ENCODE data around the gene ADGRG6.

Gene ADGRG6

DNA sequence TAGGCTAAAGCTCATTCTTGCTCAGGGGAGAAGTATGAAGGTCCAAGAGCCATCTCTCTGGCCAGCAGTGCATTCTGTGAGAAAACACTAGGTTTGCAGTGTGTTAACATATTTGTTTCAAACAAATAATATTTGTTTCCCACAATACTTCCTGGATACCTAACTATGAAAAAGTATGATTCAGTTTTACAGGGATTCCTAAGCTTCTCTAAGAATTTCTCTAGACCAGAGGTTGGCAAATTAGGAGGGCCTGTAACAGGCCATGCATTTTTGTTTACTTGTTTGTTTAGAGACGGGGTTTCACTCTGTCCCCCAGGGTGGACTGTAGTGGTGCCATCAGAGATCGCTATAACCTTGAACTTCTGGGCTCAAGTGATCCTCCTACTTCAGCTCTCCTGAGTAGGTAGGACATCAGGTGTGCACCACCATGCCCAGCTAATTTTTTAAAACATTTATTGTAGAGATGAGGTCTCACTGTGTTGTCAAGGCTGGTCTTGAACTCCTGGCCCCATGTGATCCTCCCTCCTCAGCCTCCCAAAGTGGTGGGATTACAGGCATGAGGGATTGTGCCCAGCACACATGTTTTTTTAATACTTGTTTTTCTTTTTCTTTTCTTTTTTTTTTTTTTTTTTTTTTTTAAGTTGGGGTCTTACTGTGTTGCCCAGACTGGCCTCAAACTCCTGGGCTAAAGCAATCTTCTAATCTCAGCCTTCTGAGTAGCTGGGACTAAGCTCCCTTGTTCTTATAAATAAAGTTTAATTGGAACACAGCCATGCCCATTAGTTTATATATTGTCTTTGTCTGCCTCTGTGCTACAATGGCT lies 71.7 kb downstream of the ADGRG6 start:
- Histone ChIP-seq H3K9me3 (no peaks in the 10 kb centered on the region), H3K36me3 (replicated peaks) (no peaks in the 10 kb centered on the region), H3K27me3 (ENCODE audit: low read depth) (no peaks in the 10 kb centered on the region), H3K4me1 (peaks cover 11% of the 10 kb centered on the region), H3K4me3 (no peak overlapping the region)
- DNase-seq (ENCODE audit: low spot score in 2 of 2) = no peak
- in situ Hi-C loops (cut with MboI; ENCODE audit: low sequenced_read_pairs) = no loop called here

DNA sequence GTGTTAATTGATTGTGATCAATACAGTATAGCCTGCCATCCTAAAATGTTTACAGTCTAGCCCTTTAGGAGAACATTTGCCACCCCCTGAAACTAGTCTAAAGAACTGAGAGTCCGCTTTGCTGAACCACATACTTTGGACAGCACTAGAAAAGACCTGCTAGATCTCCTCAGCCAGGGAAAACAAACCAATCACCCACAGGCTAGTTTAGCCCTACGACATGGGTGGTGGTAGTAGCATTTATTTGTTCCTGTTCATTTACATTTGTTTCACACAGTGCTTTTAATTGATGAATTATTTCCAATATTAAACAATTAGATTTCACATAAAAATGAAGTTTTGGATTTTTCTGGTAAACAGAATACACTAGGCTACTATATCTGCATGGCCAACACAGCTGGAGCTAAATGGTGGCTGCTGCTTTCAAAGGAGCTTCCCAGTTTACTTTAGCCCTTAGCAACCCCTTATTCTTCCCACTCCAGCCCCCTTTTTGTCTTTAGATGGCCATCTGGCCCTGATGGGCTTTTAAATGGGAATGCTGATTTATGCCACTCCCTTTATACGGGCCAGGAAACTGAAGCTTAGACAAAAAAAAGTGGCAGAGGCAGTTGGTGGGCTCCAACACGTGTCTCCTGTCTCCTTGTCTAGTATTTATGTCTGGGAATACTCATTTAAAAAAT lies 72.4 kb downstream of the ADGRG6 start:
- H3K4me3 ChIP-seq = no peak overlapping the region
- in situ Hi-C loops (cut with MboI; ENCODE audit: low sequenced_read_pairs) = no loop called here
- no peaks in the 10 kb centered on the region for H3K27me3 ChIP-seq (ENCODE audit: low read depth)
- no peaks in the 10 kb centered on the region for H3K36me3 ChIP-seq (replicated peaks)
- DNase-seq (ENCODE audit: low spot score in 2 of 2) = no peak
- H3K4me1 ChIP-seq = peaks cover 13% of the 10 kb centered on the region
- H3K9me3 ChIP-seq = no peaks in the 10 kb centered on the region

DNA sequence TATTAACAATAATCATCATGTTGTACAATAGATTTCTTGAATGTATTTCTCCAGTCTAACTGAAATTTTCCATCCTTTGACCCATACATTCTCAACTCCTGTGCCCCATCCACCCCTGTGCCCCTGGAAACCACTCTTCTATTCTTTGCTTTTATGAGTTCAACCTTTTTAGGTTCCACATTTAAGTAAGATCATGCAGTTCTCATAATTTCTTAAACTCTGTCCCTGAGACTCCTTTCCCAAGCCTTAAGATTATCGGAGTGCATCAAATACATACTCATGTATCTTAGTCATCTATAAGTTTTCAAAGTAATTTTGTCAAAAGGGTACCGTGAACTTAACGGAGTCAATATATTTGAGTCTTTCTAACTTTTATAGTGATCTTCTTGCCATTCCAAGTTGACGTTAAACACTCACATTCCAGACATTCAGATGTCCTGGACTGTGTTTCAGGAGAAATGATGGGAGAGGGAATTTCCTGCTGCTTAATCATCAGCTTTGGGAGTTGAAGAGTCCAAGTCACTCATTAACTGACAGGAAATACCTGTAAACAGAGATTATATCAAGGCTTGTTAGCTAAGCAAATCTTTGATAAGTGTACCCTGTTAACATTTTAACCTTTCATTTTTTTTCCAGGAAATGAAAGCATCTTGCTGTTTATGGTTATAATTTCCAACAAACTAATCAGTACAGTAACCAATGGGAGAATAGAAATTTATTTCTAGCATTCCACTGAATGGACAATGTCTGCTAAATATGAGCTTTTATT lies 73.3 kb downstream of the ADGRG6 start:
- in situ Hi-C loops (cut with MboI; ENCODE audit: low sequenced_read_pairs) = no loop called here
- no peaks in the 10 kb centered on the region for H3K9me3 ChIP-seq
- no peak for DNase-seq (ENCODE audit: low spot score in 2 of 2)
- H3K27me3 ChIP-seq (ENCODE audit: low read depth) = no peaks in the 10 kb centered on the region
- peaks cover 13% of the 10 kb centered on the region for H3K4me1 ChIP-seq
- H3K36me3 ChIP-seq (replicated peaks) = no peaks in the 10 kb centered on the region
- no peak overlapping the region for H3K4me3 ChIP-seq

DNA sequence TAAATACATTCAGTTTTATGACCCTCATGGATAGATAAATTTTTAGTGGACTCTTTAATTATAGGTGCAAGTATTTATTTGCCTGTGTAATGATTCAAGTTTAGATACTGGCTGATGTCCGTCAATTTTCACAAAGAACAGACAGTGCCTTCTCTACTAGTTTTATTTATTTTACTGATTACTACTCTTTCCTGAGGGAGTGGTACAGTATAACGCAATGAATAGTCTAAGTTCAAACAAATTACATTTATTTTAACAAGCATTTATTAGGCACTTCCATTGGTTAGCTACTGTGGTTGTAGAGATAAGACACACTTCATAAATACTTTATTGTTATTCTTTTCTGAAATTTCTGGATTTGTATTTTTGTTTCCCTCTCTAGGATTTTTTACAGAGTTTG lies 74.3 kb downstream of the ADGRG6 start:
- no peak for DNase-seq (ENCODE audit: low spot score in 2 of 2)
- Histone ChIP-seq H3K4me1 (peaks cover 13% of the 10 kb centered on the region), H3K27me3 (ENCODE audit: low read depth) (no peaks in the 10 kb centered on the region), H3K9me3 (no peaks in the 10 kb centered on the region), H3K4me3 (no peak overlapping the region), H3K36me3 (replicated peaks) (no peaks in the 10 kb centered on the region)
- in situ Hi-C loops (cut with MboI; ENCODE audit: low sequenced_read_pairs) = no loop called here

DNA sequence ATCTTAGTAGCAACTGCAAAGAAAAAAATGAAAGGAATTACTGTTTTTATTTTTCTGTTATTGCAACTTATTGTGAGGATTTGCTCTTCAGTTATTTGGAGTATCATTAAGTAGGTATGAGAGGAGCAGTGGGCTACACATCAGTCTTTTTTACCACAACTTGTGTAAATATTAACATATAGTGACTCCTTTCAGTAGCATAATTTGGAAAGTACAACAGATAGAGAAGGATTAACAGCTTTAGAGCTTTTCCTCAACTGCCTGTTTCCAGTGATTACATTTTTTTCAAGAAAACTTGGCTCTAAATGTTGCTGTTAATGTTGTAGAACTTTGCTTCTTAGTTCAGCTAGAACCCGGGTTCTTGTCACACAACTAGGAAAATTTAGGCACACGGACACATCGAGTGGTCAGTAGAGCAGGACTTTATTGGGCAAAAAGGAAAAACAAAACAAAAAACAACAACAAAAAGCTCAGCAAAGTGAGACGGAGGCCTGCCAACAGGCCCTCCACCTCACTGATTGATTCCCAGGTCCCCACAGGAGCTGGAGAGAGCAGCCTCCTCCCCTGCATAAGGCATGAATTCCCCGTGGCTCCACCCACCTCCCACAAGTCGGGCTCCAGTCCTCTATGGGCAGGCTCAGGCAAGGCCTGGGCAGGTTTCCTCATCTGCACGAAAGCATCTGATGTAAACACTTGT lies 75.1 kb downstream of the ADGRG6 start:
- Histone ChIP-seq H3K27me3 (ENCODE audit: low read depth) (no peaks in the 10 kb centered on the region), H3K9me3 (no peaks in the 10 kb centered on the region), H3K4me3 (no peak overlapping the region), H3K4me1 (peaks cover 13% of the 10 kb centered on the region), H3K36me3 (replicated peaks) (no peaks in the 10 kb centered on the region)
- peak in 1 of 2 experiments; percentile 70 for DNase-seq (ENCODE audit: low spot score in 2 of 2)
- in situ Hi-C loops (cut with MboI; ENCODE audit: low sequenced_read_pairs) = no loop called here

DNA sequence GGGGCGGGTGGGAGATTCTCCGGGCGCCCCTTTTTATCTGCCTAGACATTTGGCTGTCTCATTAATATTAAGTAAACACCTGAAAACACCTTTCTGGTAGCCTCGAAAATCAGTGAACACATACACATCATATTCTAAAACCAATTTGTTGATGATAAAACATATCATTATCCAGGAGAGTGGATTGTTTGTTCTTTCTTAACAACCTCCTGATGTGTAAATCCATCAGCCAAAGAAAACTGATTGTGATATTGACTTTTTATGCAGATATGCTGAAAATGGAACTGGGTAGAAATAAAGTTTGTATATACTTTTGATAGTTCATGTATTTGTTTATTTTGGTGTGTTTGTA lies 75.7 kb downstream of the ADGRG6 start:
- DNase-seq (ENCODE audit: low spot score in 2 of 2) = no peak
- Histone ChIP-seq H3K36me3 (replicated peaks) (no peaks in the 10 kb centered on the region), H3K4me1 (peaks cover 13% of the 10 kb centered on the region), H3K9me3 (no peaks in the 10 kb centered on the region), H3K4me3 (no peak overlapping the region), H3K27me3 (ENCODE audit: low read depth) (no peaks in the 10 kb centered on the region)
- in situ Hi-C loops (cut with MboI; ENCODE audit: low sequenced_read_pairs) = no loop called here

DNA sequence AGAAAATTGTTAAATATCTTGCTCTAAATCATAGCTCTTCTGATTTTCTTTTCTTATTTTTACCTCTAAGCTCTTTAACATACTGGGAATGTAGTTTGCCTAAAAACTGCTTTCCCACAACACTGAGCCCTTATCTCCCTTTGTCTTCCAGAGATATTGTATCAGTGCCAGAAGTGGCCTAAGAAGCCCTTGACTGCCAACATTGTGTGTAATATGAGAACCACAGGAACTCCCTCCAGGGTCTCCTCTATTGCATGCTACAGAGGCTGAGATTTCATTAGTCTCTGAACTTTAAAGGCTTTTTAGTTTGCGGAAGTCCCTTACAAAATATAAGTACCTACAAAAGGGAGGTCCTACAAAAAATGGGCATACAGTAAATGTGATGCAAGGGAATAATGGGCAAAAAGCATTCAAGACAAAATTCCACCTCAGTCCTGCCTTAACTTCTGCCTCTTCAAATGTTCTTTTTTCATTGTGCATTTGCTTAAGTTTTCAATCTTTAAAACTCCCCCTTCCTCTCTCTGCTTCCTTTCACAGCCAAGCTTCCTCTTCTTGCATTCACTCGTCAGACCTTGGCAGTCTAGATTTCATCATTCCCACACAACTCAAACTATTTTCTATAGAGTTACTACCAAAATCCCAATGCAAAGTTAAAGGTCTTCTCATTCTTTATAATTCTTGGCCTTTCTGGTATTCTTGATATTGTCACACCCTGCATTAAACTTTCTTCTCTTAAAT lies 76.5 kb downstream of the ADGRG6 start:
- in situ Hi-C loops (cut with MboI; ENCODE audit: low sequenced_read_pairs) = no loop called here

DNA sequence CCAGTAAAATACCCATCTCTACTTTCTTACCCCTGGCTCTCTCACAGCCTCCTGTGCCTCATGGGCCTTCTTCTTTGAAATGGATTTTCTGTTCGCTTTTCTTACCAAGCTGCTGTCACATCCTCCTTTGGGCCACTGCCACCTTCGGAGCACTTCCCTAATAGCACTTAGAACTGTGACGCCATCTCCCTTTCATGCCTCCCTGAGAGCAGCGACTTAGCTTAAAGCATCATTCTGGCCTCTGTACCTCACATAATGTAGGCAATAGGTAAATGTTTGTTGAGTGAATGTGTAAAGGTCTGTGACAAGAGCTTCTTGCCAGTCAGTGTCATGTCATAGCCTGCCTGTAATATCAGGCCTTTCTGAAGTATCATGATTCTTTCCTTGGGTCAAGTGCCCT lies 78.8 kb downstream of the ADGRG6 start:
- Histone ChIP-seq H3K27me3 (ENCODE audit: low read depth) (no peaks in the 10 kb centered on the region), H3K4me1 (peaks cover 13% of the 10 kb centered on the region), H3K36me3 (replicated peaks) (no peaks in the 10 kb centered on the region), H3K4me3 (no peak overlapping the region), H3K9me3 (no peaks in the 10 kb centered on the region)
- in situ Hi-C loops (cut with MboI; ENCODE audit: low sequenced_read_pairs) = no loop called here
- no peak for DNase-seq (ENCODE audit: low spot score in 2 of 2)

More for the DNA sequence above, 76.5 kb downstream of the ADGRG6 start:
- Histone ChIP-seq H3K9me3 (no peaks in the 10 kb centered on the region), H3K4me3 (no peak overlapping the region), H3K36me3 (replicated peaks) (no peaks in the 10 kb centered on the region), H3K4me1 (peaks cover 13% of the 10 kb centered on the region), H3K27me3 (ENCODE audit: low read depth) (no peaks in the 10 kb centered on the region)
- DNase-seq (ENCODE audit: low spot score in 2 of 2) = peak; percentile 37 to 66

DNA sequence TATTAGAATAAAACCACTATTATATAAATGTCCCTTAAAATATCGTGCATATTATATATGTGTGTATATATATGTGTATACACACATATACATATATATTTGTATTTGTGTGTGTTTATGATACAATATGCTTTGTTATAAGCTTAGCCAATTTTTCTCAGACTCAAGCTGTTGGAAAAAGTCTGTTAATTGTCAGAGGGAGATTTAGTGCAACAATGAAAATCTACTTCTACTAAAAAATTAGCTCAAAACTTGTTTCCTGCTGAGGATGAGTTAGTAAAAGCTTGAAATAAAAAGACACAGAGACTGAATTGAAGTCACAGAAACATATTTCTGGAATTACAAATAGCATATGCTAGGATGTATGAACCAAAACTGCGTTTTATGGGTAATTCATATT lies 79.4 kb downstream of the ADGRG6 start:
- no peak overlapping the region for H3K4me3 ChIP-seq
- peaks cover 13% of the 10 kb centered on the region for H3K4me1 ChIP-seq
- no peaks in the 10 kb centered on the region for H3K27me3 ChIP-seq (ENCODE audit: low read depth)
- DNase-seq (ENCODE audit: low spot score in 2 of 2) = no peak
- no peaks in the 10 kb centered on the region for H3K36me3 ChIP-seq (replicated peaks)
- in situ Hi-C loops (cut with MboI; ENCODE audit: low sequenced_read_pairs) = no loop called here
- no peaks in the 10 kb centered on the region for H3K9me3 ChIP-seq

DNA sequence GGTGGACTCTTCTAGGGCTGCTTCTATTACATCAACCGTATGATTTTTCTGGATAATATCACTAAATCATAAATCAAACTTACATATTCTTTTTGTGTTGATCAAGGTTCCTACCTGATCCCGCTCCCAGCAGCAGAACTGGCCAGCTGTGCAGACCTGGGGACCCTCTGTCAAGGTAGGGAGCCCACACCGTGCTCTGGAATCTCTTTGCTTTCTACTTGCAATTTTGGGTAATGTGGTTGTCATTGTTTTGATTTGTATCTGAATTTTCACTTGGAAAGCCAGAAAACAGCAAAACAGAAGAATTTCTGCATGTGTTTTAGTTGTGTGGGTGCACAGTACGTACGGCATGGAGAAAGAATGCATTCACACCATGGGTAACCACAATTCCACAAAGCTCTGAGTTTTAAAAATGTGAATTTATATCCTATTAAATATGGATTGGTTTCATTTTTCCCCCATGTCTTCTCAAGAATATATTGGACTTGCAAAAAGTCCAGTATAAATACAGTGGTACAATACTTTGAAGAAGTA lies 80.1 kb downstream of the ADGRG6 start:
- H3K27me3 ChIP-seq (ENCODE audit: low read depth) = no peaks in the 10 kb centered on the region
- DNase-seq (ENCODE audit: low spot score in 2 of 2) = no peak
- H3K36me3 ChIP-seq (replicated peaks) = no peaks in the 10 kb centered on the region
- H3K9me3 ChIP-seq = no peaks in the 10 kb centered on the region
- H3K4me1 ChIP-seq = peaks cover 13% of the 10 kb centered on the region
- in situ Hi-C loops (cut with MboI; ENCODE audit: low sequenced_read_pairs) = no loop called here
- no peak overlapping the region for H3K4me3 ChIP-seq

DNA sequence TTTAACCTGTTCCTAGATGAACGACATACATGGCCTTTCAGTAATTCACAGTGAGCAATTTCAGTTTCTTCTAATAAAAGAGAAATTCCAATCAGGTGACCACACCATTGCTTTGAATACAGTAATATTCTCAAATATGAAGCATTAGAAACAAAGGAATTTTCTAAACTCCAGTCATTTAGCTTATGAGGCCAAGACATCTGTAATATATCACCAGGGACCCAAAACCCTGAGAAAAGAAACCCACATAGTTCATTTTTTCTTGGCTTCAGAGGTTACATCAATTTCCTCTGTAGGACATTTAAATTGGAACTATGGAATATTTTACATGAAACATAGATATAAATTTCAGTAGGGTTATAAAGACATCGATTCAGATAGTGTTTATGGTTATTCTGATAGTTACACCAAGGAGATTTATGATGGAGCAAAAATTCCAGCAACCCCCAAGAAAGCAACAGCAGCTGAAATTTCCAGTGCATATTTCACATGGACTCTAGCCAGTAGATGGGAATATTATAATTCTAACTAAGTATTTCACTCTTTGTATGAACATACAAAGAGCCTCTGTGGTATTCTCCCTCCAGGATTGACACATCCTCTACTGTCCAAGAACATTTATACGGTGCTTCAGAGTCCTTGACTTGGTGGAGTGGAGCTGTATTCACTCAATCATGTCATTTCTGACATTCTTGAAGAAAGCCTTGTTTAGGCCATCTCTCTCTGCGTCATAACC lies 82.9 kb downstream of the ADGRG6 start:
- H3K4me1 ChIP-seq = no peaks in the 10 kb centered on the region
- DNase-seq (ENCODE audit: low spot score in 2 of 2) = no peak
- in situ Hi-C loops (cut with MboI; ENCODE audit: low sequenced_read_pairs) = no loop called here
- no peaks in the 10 kb centered on the region for H3K27me3 ChIP-seq (ENCODE audit: low read depth)
- H3K4me3 ChIP-seq = no peak overlapping the region
- no peaks in the 10 kb centered on the region for H3K9me3 ChIP-seq
- H3K36me3 ChIP-seq (replicated peaks) = no peaks in the 10 kb centered on the region

DNA sequence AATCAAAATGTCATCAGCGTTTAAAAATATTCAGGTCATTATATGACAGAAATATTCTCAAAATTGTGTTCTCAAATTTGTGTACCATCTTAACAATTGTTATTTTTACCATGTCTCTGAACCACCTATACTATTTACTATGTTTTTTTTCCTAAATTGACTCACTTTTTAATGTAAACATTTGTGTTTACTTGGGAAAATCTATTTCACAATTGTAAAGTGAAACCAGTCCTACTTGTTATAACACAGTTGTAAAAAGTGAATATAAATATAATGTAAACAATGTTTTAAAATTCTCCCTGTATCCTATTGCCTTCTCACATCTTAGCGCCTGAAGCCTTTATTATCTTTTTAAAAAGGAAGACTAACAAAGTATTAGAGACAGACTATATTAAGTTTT lies 83.5 kb downstream of the ADGRG6 start:
- Histone ChIP-seq H3K4me3 (no peak overlapping the region), H3K27me3 (ENCODE audit: low read depth) (no peaks in the 10 kb centered on the region)
- in situ Hi-C loops (cut with MboI; ENCODE audit: low sequenced_read_pairs) = no loop called here

More for the DNA sequence above, 83.5 kb downstream of the ADGRG6 start:
- no peaks in the 10 kb centered on the region for H3K9me3 ChIP-seq
- H3K36me3 ChIP-seq (replicated peaks) = no peaks in the 10 kb centered on the region
- no peaks in the 10 kb centered on the region for H3K4me1 ChIP-seq
- DNase-seq (ENCODE audit: low spot score in 2 of 2) = no peak

Data from HAP-1 (cell line).